Activated CD4-positive, alpha-beta T cell treated with anti-CD3 and anti-CD28 coated beads, Interleukin-2, amount 50 U/mL, for 16 hours (primary cell): ENCODE results near the gene BNIP1.
A peak's percentile ranks its signal among the peaks of the same experiment; 100 is the strongest.

Experiments
- DNase-seq: peaks from one replicate; pipeline ENCODE4 v3.0.0-alpha.2; 2020

The BNIP1 gene

GRCh38 chr5:173172166-173172565 is 27.8 kb downstream of the BNIP1 start:
- DNase-seq: no peak

GRCh38 chr5:173175523-173175922 is 31.2 kb downstream of the BNIP1 start:
- DNase-seq: no peak

DNA sequence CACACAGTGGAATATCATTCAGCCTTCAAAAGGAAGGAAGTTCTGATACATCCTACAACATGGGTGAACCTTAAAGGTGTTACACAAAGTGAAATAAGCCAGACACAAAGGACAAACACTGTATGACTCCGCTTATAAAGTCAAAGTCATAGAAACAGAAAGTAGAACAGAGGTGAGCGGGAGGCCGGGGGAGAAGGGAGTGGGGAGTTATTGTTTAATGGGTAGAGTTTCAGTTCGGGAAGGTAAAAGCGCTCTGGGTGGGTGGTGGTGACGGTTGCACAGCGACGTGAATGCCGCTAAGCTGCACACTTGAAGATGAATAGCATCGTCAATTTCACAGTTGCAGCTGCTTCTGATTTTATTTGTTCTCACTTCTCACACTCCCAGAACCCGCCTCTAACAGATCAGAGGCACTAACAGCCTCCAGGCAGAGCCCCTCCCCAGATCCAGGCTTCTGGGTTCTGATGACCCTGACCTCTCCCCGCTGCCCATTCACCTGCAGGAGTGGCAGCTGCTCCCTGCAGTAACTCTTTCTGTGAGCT is 34.1 kb downstream of the BNIP1 start:
- DNase-seq: no peak

DNA sequence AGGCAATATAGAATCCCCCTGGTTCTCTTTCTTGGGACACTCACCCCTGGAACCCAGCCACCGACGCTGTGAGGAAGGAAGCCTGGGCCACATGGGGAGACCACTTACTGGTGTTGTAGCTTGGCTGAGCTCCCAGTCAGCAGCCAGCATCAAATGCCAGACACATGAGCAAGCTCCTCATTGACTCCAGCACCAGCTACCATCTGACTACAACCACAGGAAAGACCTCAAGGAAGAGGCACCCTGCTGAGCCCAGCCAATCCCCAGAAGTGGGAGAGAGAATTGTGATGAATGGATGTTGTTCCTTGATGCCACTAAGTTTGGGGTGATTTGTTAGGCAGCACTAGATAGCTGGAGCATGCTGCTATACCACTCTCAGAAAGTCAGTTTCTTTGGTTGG is 36.0 kb downstream of the BNIP1 start:
- no peak for DNase-seq

DNA sequence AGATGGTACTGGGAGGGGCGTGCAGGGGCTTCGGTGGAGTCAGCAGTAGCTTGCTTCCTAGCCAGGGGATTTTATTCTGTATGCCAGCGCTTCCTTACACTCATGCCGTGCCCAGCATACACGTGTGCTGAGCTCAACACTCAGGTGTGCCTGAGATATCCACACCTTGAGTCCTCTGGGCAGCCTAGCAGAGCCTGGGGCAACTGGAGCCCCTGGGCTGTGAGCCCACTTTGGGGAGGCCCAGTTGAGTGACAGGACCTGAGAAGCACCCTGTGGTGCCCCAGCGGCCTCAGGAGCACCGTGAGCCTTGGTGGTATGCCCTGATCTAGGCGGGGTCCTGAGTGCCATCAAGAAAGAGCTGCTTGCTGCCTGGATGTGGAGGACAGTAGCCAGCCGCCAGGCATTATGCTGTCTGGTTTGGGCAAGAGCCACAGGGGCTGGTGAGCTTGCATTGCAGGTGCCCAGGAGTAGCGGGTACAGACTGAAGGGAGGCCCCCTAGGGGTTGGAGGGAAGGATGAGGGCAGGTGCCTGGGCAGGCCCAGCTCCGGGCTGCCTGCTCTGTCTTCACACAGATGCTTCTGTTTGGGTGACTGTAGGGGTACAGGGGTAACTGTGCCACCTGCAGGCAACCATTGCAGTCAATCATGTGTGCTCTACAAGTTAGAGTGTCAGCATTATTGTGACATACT is 42.9 kb downstream of the BNIP1 start:
- peak; percentile 7 for DNase-seq

DNA sequence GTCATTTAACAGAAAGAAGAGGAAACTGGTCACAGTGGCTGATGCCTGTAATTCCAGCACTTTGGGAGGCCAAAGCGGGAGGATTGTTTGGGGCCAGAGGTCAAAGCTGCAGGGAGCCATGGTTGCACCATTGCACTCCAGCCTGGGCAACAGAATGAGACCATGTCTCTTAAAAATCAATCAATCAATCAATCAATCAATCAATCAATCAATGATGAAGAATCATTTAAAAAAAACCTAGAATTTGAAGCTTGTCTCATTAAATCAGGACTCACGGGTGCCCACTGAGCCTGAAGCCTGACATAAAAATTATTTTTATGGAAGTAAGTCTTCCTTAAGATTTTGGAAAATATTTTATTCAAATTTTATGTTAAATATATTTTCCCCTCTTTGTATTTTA is 43.9 kb downstream of the BNIP1 start:
- DNase-seq: no peak

GRCh38 chr5:173191015-173191414 is 46.7 kb downstream of the BNIP1 start:
- DNase-seq: no peak

- DNase-seq: no peak
These were observed 47.2 kb downstream of the BNIP1 start for GRCh38 chr5:173191561-173191960.

DNA sequence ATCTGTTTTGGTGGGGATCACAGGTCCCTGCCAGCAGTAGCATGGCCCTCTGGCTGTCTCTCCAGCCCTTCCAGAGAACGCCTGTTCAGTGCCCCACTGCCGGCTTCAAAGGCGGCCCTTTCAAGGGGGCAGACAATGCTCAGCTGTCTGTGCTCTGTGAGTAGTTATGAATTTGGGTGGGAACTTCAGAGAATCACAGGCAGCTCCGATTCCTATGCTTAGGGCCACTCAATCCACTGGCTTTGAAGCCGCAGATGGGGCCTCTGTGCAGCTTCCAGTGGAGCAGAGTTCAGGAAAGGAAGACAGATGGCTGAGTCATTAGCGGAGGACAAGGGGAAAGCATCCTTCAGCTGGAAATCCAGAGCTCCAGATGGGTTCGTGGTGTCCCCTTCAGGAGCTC is 48.2 kb downstream of the BNIP1 start:
- no peak for DNase-seq

DNA sequence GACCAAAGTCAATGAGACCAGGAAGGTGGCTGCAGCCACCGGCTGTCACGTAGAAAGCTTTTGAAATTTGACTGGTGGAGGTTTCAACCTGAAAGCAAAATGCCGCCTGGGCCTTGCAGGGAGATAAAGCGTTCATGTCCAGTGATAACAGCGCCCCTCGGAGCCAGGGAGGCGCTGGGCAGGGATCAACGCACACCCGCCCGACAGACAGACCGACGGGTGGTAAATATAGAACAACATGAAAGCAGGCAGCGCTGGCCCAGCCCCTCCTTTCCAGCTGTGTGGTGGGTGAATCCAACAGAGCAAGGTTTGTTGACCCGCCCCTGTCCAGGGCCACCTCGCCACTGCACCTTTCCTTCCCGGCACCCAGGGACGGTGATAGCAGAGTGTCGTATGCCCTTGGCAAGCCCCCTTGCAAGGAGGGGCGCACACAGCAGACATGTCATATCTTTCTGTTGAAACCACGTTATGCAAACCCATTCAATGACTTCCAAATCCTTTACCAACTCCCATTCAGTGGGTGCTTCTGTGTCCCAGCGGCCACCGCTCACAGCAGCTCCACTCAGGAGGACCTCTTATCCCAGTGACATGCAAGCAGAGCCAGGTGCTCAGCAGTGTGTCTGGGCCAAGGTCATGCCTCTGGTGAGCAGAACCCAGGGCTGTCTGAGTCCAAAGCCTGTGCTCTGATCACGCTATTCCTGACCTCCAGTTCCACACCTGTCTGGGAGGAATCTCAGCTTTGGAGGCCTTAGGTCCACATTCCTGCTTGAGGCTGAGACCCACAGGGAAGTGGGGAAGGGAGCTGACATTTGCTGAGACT is 52.0 kb downstream of the BNIP1 start:
- DNase-seq: no peak

DNA sequence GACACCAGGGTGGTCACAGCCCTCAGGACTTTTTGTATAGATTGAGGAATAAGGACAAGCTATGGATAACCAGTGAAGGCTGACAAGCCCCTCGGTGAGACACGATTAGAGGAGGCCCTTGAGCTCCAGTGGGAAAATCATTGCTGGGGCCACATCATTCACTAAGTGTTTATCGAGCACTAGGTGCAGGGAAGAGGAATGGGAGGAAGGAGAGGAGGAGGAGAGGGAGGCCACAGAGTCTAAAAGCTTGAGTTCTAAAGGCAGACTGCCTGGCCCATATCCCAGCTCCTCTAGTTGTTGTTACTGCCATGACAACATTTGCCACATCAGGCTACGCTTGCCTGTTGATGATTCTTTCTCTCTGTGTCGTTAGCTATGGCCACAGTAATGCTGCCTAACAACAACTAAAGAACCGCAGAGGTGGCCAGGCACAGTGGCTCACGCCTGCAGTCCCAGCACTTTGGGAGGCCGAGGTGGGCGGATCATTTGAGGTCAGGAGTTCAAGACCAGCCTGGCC is 53.1 kb downstream of the BNIP1 start:
- DNase-seq: no peak

- DNase-seq: no peak
These were observed 53.7 kb downstream of the BNIP1 start for GRCh38 chr5:173198049-173198448.

DNA sequence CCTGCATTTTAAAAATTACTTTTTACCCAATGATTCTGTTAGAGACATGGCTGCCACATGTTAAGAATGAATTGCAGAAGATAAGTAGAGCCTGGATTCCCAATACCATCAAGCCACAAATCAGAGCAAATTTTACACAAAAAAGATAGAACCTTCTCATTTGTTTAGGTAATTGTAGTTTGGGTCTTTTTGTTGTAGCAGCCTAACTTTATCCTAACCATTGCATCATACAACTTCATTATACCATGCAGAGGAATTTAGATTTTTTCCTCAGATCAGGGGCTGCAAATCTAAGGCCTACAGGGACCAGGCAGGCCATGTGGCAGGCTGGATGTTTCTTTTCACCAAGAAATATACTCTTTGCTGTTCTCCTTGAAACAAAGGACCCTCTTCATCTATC is 56.0 kb downstream of the BNIP1 start:
- DNase-seq: no peak

DNA sequence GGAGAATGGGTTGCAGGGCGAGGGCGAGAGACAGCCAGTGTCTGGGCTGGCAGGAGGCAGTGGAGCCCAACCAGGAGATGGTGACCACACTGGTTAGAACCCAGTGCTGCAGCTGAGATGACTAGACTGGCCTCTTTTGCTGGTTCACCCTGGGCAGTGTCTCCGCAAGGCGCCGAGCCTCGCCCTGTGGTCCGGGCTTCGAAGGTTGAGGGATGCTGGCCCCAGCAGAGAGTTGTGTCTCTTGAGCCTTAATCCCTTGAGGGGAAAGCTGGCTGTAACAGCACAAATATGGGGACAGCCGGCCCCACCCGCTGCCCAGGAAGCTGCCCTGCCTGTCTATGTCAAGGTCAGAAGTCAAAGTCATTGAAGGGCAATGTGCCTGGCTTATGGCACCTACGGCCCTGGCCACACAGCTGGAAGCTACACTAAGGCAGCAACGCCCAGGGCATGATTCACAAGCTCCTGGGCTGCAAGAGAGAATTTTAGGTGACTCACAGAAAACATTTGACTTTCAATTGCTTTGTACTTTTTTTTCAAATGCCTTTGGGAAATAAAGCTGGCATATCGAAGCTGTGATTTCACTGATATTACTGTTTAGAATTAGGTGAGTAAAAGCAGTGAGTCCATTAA is 57.4 kb downstream of the BNIP1 start:
- DNase-seq: no peak

DNA sequence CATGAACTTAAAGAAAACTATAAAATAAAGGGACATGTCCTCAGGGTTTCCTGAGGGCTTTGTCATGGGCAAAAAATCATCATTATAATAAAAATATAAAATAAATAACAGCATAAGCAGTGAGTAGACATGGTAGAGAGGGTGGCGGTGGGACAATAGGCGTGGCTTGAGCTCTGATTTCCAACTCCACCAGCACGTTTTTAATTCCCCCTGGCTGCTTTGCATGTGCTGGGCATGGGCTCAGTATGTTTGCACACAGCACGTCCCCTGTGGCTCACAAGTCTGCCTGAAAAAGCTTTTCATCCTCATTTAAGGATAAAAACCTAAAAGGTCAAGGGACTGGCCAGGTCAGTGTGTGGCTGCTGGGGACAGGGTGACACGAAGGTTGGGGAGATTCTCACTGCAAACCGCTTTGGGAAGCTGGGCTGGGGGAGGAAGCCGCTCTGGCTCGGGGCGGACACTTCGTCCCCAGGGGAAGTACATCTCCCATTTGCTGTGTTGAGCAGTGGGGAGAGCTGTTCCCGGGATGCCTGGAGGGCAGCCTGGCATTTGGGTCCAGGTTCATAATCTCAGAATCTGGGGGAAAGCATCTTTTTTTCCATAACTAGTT is 58.0 kb downstream of the BNIP1 start:
- no peak for DNase-seq

DNA sequence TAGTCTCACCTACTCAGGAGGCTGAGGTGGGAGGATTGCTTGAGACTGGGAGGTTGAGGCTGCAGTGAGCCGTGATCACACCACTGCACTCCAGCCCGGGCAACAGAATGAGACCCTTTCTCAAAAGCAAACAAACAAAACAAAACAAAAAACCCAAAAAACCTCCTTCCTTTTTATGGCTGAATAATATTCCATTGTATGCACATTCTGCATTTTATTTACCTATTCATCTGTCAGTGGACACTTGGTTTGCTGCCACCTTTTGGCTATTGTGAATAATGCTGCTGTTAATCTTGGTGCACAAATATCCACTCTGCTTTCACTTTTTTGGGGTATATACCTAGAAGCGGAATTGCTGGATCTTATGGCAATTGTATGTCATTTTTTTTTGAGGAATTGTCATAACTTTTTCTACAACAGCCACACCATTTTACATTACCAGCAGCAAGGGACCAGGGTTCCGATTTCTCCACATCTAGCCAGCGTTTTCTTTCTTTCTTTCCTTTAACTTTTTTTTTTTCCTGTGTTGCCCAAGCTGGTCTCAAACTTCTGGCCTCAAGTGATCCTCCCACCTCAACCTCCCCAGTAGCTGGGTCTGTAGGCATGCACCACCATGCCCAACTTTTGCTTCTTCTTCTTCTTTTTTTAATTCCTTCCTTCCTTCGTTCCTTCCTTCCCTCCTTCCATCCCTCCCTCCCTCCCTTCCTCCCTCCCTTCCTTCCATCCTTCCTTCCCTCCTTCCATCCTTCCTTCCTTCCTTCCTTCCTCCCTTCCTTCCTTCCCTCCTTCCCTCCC is 60.1 kb downstream of the BNIP1 start:
- peak; percentile 34 for DNase-seq

DNA sequence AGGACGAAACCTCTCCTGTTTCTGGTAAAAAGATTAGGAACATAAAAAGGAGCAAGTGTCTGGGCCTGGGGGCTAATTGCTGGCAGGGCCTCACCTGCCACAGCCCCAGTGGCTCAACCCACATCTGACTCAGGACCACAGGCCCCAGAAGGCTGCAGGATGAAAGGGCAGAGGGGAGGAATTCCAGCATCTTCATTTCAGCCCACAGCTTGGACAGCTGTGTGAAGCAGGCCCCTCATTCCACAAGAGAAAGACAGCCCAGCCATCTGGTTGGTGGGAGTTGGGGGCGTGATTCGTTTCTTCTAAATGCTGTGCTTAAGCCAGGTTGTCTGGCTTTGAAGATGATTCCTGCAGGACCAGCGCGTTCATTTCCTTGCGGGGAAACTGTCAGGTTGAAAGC is 61.6 kb downstream of the BNIP1 start:
- DNase-seq: no peak

- no peak for DNase-seq
These were observed 64.0 kb downstream of the BNIP1 start for GRCh38 chr5:173208296-173208695.

GRCh38 chr5:173210877-173211276 is 66.5 kb downstream of the BNIP1 start:
- no peak for DNase-seq

DNA sequence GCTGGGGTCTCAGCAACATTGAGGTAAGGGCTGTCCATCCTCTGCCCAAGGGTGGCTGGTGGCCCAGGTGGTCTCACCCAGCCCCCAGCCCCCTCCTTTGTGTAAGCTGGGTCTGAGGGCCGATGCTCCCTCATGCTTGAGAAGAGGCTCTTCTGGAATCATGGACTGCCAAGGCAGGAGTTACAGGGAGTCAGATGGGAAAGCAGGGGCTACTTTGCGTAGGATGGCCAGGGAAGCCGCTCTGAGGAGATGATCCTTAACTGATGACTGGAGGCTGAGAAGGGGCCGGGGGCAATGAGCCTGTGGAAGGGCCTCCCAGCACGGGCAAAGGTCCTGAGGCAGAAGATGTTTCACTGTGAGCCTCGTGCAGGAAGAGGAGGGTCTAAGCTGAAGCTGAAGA is 67.0 kb downstream of the BNIP1 start:
- DNase-seq: no peak

DNA sequence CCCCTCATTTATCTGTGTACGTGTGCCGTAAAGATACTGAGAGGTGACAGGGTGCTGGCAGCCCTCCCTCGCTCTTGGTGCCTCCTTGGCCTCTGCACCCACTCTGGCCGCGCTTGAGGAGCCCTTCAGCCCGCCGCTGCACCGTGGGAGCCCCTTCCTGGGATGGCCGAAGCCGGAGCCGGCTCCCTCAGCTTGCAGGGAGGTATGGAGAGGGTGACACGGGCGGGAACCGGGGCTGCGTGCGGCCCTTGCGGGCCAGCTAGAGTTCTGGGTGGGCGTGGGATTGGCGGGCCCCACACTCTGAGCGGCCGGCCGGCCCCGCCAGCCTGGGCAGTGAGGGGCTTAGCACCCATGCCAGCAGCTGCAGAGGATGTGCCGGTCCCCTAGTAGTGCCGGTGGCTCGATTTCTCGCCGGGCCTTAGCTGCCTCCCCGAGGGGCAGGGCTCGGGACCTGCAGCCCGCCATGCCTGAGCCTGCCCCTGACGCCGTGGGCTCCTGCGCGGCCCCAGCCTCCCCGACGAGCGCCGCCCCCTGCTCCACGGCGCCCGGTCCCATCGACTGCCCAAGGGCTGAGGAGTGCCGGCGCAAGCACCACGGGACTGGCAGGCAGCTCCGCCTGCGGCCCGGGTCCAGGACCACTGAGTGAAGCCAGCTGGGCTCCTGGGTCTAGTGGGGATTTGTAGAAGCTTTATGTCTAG is 69.1 kb downstream of the BNIP1 start:
- no peak for DNase-seq
